ENCODE data around the gene OASL. TPM values are rescaled to one million over a fixed set of nuclear protein-coding genes. Genes with fewer than 3 reads are reported as not detected.
A peak's percentile ranks its signal among the peaks of the same experiment; 100 is the strongest.

The OASL gene
- total and polyA plus RNA-seq, 2 experiments from 2014 or later = 0.27 to 0.47 TPM

DNA sequence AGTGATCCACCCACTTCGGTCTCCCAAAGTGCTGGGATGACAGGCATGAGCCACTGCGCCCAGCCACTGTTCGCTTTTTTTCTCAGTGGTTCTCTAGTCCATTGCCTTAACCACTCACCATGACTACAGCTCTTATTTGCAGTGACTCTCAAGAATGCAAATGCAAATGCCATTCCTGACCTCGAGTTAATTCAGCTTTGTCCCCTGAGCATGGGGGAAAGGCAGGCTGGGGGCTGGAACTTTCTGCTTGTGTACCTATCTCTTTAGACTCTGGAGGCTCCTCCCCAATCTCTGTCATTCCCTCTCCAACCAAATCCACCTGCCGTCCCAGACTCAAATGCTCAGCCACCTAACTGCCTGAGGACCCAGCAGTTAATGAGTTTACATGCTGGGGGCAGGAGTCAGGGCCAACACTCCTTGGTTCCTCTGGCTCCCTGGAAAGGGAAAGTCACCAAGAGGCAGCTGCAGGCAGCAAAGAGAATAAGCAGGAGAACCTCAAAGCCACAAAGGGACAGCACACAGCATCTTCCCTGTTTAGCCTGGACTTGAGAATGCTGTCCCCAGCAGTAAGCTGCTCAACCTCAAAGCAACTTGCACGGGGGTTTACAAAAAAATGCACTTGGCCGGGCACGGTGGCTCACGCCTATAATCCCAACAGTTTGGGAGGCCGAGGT is 66.0 kb downstream of the OASL start:
- H3K9me3 ChIP-seq (ENCODE audit: low read depth) = no peaks in the 10 kb centered on the region
- H3K79me2 ChIP-seq = peaks cover 22% of the 10 kb centered on the region
- no peaks in the 10 kb centered on the region for H3K36me3 ChIP-seq (replicated peaks; ENCODE audit: insufficient read depth, low read depth)
- no peaks in the 10 kb centered on the region for H3K27me3 ChIP-seq
- H3K9me2 ChIP-seq (replicated peaks; ENCODE audit: insufficient read depth) = no peaks in the 10 kb centered on the region
- H3K4me3 ChIP-seq = no peak overlapping the region
- peak overlapping the region; percentile 26 for H3K4me2 ChIP-seq
- TF ChIP-seq, protein P1, sequence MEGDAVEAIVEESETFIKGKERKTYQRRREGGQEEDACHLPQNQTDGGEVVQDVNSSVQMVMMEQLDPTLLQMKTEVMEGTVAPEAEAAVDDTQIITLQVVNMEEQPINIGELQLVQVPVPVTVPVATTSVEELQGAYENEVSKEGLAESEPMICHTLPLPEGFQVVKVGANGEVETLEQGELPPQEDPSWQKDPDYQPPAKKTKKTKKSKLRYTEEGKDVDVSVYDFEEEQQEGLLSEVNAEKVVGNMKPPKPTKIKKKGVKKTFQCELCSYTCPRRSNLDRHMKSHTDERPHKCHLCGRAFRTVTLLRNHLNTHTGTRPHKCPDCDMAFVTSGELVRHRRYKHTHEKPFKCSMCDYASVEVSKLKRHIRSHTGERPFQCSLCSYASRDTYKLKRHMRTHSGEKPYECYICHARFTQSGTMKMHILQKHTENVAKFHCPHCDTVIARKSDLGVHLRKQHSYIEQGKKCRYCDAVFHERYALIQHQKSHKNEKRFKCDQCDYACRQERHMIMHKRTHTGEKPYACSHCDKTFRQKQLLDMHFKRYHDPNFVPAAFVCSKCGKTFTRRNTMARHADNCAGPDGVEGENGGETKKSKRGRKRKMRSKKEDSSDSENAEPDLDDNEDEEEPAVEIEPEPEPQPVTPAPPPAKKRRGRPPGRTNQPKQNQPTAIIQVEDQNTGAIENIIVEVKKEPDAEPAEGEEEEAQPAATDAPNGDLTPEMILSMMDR (IDR thresholded peaks at IDR 0.05; ENCODE audit: poor library complexity) = no peak
- TF ChIP-seq EZH2phosphoT487 (IDR thresholded peaks at IDR 0.05; ENCODE audit: low read depth, severe bottlenecking, unreplicated experiment) (no peak), EZH2 (IDR thresholded peaks at IDR 0.05; ENCODE audit: borderline replicate concordance) (no peak)
- 48% methylated on average over 10 of the region's 10 CpGs for WGBS (ENCODE audit: low lambda C conversion rate, missing lambda C conversion rate)
- H2AFZ ChIP-seq = no peak overlapping the region
- no peaks in the 10 kb centered on the region for H3K4me1 ChIP-seq (ENCODE audit: insufficient read depth)
- DNase-seq (ENCODE audit: low spot score) = peak; percentile 55
- peak overlapping the region; percentile 34 for H3K27ac ChIP-seq
- H4K20me1 ChIP-seq (ENCODE audit: insufficient read depth, poor library complexity, severe bottlenecking) = peaks cover 5% of the 10 kb centered on the region

DNA sequence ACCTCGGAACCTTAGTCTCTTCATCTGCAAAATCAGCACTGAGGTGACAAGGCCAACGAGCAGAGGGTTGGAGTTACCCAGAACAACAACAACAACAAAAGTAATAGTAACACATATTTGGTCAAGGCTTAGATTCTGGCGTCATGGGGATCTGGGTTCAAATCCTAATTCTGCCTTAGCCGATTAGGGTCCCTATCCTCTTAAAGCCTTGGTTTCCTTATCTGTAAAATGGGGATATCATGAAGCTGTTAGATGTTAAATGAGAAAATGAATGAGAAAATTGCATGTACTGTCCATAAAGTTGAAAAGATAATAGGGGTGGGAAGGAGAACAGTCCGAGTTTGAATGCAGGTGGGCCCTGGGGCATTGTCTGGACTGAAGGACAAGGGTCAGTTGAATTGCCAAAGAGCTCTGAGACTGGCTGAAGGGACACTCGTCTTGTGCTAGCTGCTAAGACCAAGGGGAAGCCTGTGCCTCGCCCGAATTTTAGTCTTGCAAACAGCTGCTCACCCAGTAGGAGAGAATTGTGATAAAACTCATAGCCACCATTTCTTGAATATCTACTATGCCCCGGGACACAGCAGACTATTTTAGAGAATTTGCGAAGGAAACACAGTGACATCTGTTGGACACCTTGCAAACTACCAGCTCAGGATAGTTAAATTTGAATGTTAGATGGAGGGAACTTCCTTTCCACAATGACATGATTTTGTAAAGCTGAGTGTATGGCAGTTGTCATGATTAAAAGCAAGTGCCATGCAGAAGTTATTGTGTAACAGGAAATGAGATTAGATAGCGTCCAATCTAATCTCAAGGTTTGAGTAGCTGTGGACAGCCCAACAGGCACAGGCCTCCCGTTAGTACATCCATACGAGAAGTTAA is 67.5 kb downstream of the OASL start:
- no peaks in the 10 kb centered on the region for H3K9me3 ChIP-seq (ENCODE audit: low read depth)
- no peaks in the 10 kb centered on the region for H3K36me3 ChIP-seq (replicated peaks; ENCODE audit: insufficient read depth, low read depth)
- peak; percentile 65 for DNase-seq (ENCODE audit: low spot score)
- peaks cover 5% of the 10 kb centered on the region for H4K20me1 ChIP-seq (ENCODE audit: insufficient read depth, poor library complexity, severe bottlenecking)
- H3K4me1 ChIP-seq (ENCODE audit: insufficient read depth) = no peaks in the 10 kb centered on the region
- no peaks in the 10 kb centered on the region for H3K9me2 ChIP-seq (replicated peaks; ENCODE audit: insufficient read depth)
- no peak overlapping the region for H3K4me2 ChIP-seq
- TF ChIP-seq, protein P1 (IDR thresholded peaks at IDR 0.05; ENCODE audit: poor library complexity) = peak; percentile 83
- TF ChIP-seq EZH2phosphoT487 (IDR thresholded peaks at IDR 0.05; ENCODE audit: low read depth, severe bottlenecking, unreplicated experiment) = no peak
- TF ChIP-seq EZH2 (IDR thresholded peaks at IDR 0.05; ENCODE audit: borderline replicate concordance) = no peak
- 44% methylated on average over 13 of the region's 13 CpGs for WGBS (ENCODE audit: low lambda C conversion rate, missing lambda C conversion rate)
- no peaks in the 10 kb centered on the region for H3K27me3 ChIP-seq
- no peak overlapping the region for H2AFZ ChIP-seq
- no peak overlapping the region for H3K27ac ChIP-seq
- H3K79me2 ChIP-seq = peaks cover 8% of the 10 kb centered on the region
- no peak overlapping the region for H3K4me3 ChIP-seq

GRCh38 chr12:120970310-120970709 is 68.7 kb downstream of the OASL start:
- Histone ChIP-seq H3K79me2 (no peaks in the 10 kb centered on the region), H3K9me3 (ENCODE audit: low read depth) (no peaks in the 10 kb centered on the region), H4K20me1 (ENCODE audit: insufficient read depth, poor library complexity, severe bottlenecking) (peaks cover 5% of the 10 kb centered on the region), H3K27me3 (no peaks in the 10 kb centered on the region), H3K4me1 (ENCODE audit: insufficient read depth) (no peaks in the 10 kb centered on the region), H2AFZ (no peak overlapping the region), H3K27ac (no peak overlapping the region), H3K36me3 (replicated peaks; ENCODE audit: insufficient read depth, low read depth) (no peaks in the 10 kb centered on the region), H3K9me2 (replicated peaks; ENCODE audit: insufficient read depth) (no peaks in the 10 kb centered on the region), H3K4me3 (no peak overlapping the region), H3K4me2 (no peak overlapping the region)
- WGBS (ENCODE audit: low lambda C conversion rate, missing lambda C conversion rate) = 87% methylated on average over 3 of the region's 3 CpGs
- TF ChIP-seq, protein P1 (IDR thresholded peaks at IDR 0.05; ENCODE audit: poor library complexity) = no peak
- no peak for TF ChIP-seq EZH2 (IDR thresholded peaks at IDR 0.05; ENCODE audit: borderline replicate concordance)
- no peak for TF ChIP-seq EZH2phosphoT487 (IDR thresholded peaks at IDR 0.05; ENCODE audit: low read depth, severe bottlenecking, unreplicated experiment)
- DNase-seq (ENCODE audit: low spot score) = no peak

Small RNA genes within 50 kb of the gene (small RNA-seq; reads per million reads assigned to genes)
- not detected for gene AC079602.2

Other genes starting within 250 kb of the OASL start
- gene SPPL3, start 134.9 kb downstream of the OASL start, total RNA-seq = 20.0 and 28.9 TPM in 2 replicates
- gene SPPL3, start 134.9 kb downstream of the OASL start, polyA plus RNA-seq = 67.3 and 67.5 TPM in 2 replicates
- 13.2 and 16.7 TPM in 2 replicates for gene HNF1A, start 60.7 kb downstream of the OASL start, total RNA-seq
- 17.0 and 23.9 TPM in 2 replicates for gene HNF1A, start 60.7 kb downstream of the OASL start, polyA plus RNA-seq
- gene C12orf43, start 22.8 kb downstream of the OASL start, total RNA-seq = 11.8 and 17.8 TPM in 2 replicates
- gene C12orf43, start 22.8 kb downstream of the OASL start, polyA plus RNA-seq = 9.2 and 11.3 TPM in 2 replicates
- 0.80 and 0.90 TPM in 2 replicates for gene P2RX7, start 93.6 kb upstream of the OASL start, total RNA-seq
- 1.1 and 1.7 TPM in 2 replicates for gene P2RX7, start 93.6 kb upstream of the OASL start, polyA plus RNA-seq
- gene P2RX4, start 170.9 kb upstream of the OASL start, total RNA-seq = 81.8 and 114 TPM in 2 replicates
- 68.1 and 94.6 TPM in 2 replicates for gene P2RX4, start 170.9 kb upstream of the OASL start, polyA plus RNA-seq